GM18867 (cell line): ENCODE measurements around the gene FBXO9.

Source experiments
- ATAC-seq: cut with Tn5 transposase; IDR thresholded peaks from one replicate; pipeline ENCODE4 v1.9.1; 2021; ENCODE audit warnings: mild to moderate bottlenecking, moderate library complexity; ENCODE audit not compliant: unreplicated experiment

Gene FBXO9

DNA sequence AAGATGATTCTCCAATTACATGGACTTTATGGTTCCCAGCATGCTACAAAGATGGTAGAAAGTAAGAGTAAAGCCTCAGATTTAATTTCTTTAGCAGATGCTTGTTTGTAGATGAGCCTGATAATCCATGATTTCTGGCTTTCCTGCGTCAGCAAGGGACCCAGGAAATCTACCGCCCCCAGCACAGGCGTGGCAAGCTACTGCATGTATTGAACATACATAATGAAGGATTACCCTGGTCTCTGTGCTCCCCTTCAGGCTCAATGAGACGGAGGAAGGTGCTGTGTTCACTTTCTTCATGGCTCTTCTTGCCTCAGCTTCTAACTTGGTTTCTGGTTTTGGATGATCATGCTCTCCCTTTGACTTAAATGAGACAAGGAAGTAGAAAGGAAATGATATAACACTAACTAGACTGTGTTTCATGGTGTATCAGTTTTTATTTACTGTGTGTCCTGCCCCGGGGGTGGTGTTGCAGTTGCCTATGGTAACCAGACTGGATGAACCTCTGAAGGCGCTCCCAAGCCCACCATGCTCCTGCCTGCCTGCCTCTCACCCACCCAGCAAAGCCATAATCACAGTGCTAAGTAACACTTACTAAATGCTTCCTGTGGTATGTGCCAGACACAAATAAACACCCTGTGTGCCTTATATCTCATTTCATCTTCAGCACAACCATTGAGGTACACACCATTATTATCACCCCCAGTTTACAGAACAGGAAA lies 65.5 kb downstream of the FBXO9 start:
- ATAC-seq = no peak

GRCh38 chr6:53133961-53134360 lies 68.8 kb downstream of the FBXO9 start:
- no peak for ATAC-seq

DNA sequence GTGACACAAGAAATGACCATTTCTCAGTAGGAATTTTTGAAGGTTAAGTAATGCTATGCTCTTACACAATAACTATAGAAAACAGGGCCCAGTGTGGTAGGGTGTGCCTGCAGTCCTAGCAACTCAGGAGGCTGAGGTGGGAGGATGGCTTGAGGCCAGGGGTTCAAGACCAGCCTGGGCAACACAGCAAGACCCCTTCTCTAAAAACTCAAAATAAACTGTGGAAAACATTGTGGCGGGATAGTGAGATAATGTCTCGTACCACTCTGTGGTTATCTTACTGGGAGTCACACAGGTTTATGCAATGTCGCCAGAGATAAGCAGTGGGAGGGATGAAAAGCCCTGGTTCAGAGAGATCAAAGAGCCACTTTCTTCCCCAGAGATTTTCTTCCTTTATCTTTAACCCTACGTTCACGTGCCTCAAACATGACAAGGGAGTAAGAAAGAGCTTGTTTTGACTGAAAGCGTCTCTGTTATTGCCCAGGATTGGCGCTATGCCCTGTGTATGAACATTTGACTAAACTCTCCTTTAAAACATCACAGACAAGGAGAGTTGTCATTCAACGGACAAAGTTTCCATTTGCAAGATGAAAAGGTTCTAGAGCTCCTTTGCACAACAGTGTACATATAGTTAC lies 69.5 kb downstream of the FBXO9 start:
- no peak for ATAC-seq

DNA sequence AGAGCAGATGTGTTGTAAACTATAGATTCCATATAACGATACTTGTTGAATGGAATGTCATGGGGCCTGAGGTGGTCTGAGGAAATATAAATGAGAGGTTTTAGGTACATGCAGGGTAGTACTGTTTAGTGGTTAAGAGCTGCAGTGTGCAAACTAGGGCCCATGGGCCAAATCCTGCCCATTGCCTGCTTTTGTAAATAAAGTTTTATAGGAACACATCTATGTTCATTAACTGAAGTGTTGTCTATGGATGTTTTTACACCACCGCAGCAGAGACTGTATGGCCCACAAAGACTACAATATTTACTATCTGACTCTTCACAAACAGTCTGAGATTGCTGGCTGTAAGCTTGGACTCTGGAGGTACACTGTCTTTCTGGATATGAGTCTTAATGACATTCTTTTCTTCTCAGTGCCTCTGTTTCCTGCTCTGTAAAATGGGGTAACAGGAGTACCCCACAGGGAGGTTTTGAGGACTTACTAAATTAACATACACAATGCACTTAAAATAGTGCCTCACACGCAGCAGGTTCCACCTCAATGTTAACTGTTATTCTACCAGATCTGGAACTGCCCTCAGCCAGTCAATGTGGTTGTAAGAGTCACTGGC lies 70.9 kb downstream of the FBXO9 start:
- no peak for ATAC-seq

GRCh38 chr6:53139841-53140413 lies 74.7 kb downstream of the FBXO9 start:
- ATAC-seq = no peak

DNA sequence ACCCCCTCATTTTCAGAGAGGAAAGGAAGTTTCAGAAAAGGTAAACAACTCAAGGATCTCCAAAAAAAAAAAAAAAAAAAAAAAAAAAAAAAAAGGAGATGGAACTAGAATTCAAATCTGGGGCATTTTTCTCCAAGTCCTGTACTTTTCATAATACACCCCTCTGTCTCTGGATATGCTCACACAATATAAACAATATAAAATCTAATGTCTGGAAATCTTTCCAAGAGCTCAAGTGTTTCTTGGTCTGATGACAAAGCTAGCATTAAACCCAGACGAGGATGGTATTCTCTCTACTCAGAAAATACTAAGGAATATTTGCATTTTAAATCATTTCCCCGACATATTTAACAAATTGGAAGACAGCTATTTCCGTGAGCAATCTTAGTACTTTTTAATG lies 77.6 kb downstream of the FBXO9 start:
- ATAC-seq = no peak

DNA sequence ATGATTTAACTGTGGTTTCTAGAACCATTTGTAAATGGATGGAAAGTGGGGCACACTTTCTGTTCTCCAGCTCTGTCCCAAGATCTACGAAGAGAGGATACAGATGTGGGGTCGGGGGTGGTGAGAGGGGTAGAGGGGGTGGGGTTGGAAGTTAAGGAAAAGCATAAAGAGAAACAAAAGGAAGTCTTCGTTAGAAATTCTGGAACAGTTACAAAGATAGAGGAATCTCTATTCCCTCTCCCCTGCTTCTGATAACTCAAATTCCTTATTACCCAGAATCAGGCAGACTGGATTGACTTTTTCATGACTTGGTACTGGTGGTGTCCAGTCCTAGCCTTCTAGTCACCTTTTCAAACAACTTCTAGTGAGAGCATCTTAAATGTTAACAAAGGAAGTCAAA lies 78.5 kb downstream of the FBXO9 start:
- ATAC-seq = no peak

GRCh38 chr6:53144802-53145201 lies 79.6 kb downstream of the FBXO9 start:
- ATAC-seq = no peak

DNA sequence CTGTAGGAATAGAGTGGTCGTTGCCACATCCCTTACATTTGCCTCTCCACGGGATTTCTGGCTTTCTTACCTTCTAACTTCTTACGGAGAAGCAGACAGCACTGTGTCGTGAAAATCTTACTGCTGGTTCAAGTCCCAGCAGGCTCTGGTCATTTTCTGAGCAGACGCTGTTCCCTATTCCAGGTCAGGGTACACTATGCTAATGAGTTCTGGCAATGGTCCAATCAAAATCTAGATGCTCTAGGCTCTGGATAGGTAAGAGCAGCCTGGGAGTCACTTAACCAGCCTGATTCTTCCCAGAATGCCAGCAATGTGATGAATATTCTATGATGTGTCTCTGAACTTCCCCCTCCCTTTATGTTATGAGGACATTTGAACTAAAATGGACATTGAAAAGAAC lies 83.5 kb downstream of the FBXO9 start, which contains the start of gene GCM1:
Gene GCM1 (minus strand): TSS at position 158 of the 400 bp plus-strand sequence. CDS start 3,209 bp downstream, outside the sequence.
- ATAC-seq = no peak
